ENCODE results near the gene SMIM13.

DNA sequence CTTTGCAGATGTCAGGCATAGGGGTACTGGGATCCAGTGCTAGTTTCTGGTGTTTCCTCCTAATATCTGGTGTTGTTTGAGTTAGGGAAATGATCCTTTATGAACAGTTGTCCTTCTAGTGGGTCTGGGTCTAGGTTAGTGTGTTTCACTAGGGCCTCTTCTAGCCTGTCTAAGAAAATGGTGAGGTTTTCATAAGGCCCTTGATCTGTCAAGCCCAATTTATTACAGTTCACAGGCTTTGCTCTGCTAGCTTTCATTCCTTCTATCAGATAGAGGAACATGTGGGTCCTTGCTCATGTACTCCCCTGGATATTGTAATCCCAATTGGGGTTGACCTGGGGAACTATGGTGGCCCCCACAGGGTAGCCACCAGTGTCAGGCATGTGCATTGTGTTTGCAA, 15.1 kb downstream of the SMIM13 start:
- TF ChIP-seq CTCF (IDR thresholded peaks at IDR 0.05): no peak
- no peak for TF ChIP-seq POLR2A (IDR thresholded peaks at IDR 0.05)
